GM21825 (cell line): Measurements from ENCODE around the gene ARHGAP1.
"Not testable (repeated sequence)": the region's sequence is repeated elsewhere in the genome, so short reads cannot be mapped to it uniquely, and the experiment has no call there.

Source experiments
- ATAC-seq: cut with Tn5 transposase; IDR thresholded peaks from one replicate; pipeline ENCODE4 v1.9.1; 2021; ENCODE audit warnings: mild to moderate bottlenecking, moderate library complexity; ENCODE audit not compliant: unreplicated experiment

ARHGAP1 gene

DNA sequence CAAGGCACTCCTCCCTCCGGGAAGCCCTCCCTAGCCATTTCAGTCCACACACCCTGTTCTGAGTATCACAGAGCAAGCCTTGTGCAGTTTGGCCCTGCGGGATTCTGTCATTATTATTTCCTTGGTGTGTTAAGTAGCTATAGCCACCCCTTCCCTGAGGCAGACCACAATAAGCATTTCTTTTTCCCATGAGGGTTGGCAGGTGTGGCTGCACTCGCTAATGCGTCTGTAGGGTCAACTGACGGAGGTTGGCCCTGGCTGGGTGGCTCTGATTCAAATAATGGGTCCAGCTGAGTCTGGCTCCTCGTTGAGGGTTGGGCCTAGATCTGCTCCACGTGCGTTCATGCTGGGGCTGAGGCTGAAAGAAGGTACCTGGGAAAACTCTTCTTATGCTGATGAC is 23.7 kb upstream of the ARHGAP1 start:
- no peak for ATAC-seq

GRCh38 chr11:46723359-46723680 is 22.9 kb upstream of the ARHGAP1 start:
- ATAC-seq = no peak

DNA sequence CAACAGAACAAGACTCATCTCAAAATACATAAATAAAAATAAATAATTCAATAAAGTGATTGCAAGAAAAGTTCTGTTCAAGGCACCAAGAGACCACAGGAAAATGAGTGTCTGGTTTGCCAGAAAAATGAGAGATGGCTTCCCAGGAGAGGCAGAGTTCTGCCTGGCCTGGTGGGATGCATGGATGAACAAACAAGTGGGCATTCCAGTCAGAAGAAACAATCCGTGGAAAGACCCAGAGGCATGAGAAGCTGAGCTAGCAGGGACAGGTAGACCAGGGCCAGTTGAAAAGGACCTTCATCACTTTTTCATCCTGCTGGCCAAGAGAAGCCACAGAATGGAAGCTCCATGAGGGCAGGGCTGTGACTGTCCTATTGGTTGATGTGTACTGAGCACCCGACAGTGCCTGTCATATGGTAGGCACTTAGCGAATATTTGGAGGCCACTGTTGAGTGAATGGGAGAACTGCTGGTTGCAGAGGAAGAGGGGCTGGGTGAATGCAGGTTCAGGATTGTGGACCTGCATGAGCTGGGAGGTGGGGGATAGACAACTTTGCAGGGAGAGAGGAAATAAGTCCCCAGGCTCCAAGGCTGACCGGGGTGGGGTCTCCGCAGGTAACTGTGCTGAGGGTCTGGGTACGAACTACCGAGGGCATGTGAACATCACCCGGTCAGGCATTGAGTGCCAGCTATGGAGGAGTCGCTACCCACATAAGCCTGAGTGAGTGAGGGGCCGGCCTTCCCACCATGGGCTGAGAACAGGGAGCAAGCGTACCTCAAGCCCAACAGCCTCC is 22.3 kb upstream of the ARHGAP1 start:
- no peak for ATAC-seq

DNA sequence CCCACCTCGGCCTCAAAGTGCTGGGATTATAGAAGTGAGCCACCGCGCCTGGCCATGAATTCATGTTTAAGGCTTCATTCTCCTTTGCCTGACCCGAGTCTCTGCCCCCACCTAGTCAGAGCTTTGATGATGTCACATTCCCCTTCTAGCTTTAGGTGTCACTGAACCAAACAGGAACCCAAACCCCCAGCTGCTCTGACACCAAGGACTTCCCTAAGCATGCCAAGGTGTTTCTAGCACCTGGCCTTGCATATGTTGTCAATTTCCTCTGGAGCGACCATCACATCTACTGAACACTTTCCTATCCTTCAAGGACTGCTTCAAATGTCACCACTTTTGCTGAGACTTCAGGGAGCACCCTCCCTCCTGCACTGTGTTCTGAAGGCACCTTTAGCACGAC is 20.9 kb upstream of the ARHGAP1 start:
- no peak for ATAC-seq

- no peak for ATAC-seq
Observed at GRCh38 chr11:46719543-46720218, 19.3 kb upstream of the ARHGAP1 start.

DNA sequence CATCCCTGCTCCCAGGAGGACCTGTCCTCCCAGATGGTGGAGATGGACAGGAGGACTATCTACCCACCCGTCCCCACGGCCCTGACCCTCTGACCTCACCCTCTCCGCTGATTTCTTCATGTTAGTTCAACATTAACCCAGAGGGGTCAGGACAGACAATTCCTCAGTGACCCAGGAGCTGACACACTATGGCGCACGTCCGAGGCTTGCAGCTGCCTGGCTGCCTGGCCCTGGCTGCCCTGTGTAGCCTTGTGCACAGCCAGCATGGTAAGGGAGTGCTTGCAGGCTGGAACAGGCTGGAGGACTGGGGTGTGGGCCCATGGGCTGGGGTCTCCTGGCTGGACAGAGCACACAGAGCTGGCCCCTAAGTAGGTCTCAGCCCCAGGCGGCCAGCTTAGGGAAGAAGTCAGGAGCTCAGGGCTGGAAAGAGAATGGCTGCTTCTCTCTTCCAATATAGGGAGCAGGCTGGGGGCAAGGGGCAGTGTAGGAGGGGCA is 18.7 kb upstream of the ARHGAP1 start, which contains the start of gene F2:
TSS of gene F2 (plus strand) at position 166 of the 495 bp plus-strand sequence. CDS start at position 189, 23 bp downstream.
- no peak for ATAC-seq

DNA sequence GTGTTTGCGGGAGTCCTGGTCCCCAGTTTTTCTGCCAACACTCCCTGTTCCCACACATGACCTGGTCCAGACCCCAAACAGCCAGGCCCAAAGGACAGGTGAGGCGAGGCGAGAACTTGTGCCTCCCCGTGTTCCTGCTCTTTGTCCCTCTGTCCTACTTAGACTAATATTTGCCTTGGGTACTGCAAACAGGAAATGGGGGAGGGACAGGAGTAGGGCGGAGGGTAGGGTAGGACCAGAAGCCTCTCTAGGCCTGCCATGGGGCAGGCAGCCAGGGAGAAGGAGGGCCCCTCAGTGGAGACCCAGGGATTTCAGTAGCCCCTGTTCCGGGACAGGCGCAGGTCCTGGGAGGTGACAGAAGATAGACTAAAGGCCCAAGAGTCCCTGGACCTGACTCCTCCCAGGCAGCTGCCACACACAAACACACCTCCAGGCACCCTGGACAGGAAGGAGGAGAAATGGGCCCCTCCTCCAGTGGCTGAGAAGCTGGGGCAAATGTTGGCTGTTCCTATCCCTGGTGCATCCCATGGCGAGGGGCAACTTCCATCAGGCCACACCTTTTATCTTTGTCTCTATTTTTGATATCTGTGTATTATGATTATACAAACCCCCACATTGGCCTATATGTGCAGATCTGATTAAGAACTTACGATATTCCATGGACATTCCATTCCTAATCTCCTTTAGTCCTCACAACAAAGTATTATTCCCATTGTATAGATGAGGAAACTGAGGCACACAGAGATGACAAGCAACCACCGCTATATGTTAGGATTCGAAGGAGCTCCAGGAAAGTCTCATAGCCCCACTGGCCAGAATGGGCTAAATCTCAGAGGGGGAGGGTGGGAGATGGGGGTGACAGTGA is 18.0 kb upstream of the ARHGAP1 start:
- ATAC-seq = no peak

DNA sequence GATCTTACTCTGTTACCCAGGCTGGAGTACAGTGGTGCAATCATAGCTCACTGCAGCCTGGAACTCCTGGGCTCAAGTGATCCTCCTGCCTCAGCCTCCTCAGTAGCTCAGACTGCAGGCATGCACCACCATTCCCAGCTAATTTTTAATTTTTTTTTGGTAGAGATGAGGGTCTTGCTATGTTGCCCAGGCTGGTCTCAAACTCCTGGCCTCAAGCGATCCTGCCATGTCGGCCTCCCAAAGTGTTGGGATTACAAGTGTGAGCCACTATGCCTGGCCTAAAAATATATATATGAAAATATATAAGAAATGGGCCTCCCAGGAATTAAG is 17.4 kb upstream of the ARHGAP1 start:
- ATAC-seq = not testable (repeated sequence)

DNA sequence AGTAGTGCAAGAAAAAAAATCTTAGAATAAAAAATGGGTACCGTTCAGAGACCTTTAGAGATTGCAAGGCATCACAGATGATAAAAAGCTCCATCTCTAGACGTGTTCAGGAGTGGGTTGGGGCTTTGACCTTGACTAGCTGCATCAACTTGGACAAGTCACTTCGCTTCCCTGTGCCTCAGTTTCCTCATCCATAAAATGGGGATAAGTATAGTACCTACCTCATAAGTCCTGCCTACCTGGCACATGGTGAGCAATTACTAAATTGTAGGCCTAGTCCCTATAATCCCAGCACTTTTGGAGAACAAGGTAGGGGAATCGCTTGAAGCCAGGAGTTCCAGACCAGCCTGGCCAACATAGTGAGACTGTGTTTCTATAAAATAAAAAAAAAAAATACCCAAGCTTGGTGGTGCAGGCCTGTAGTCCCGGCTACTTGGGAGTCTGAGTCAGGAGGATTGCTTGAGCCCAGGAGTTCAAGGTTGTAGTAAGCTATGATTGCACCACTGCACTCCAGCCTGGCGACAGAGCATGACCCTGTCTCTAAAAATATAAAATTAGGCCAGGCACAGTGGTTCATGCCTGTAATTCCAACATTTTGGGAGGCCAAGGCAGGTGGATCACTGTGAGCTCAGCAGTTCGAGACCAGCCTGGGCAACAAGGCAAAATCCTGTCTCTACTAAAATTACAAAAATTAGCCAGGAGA is 12.6 kb upstream of the ARHGAP1 start:
- no peak for ATAC-seq

DNA sequence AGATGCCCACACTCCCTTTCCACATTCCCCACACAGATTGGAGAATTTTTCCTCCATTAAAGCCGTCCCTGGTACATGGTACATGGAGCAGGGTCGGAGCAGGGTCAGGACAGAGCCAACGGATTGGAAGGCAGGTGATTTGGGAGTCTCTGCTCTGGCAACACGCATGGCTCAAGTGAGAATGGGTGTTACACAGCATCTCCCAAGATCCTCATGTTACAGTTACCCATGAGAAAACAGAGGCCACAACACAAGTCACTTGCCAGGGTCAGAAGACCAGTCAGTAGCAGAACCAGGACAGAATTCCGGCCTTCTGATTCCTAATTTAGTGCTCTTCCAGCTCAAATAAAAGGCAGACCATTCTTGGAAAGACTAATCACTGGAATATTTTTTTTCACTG is 10.9 kb upstream of the ARHGAP1 start:
- no peak for ATAC-seq

GRCh38 chr11:46710821-46711269 is 10.4 kb upstream of the ARHGAP1 start:
- ATAC-seq = no peak

DNA sequence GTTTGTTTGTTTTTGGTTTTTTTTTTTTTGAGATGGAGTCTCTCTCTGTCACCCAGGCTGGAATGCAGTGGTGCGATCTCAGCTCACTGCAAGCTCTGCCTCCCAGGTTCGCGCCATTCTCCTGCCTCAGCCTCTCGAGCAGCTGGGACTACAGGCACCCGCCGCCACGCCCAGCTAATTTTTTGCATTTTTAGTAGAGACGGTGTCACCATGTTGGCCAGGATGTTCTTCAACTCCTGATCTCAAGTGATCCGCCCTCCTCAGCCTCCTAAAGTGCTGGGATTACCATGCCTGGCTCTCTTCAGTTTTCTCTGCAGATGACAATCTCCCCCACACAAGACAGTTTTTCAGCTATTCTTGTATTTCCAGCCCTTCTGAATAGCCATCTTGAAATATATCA is 8.9 kb upstream of the ARHGAP1 start:
- ATAC-seq = not testable (repeated sequence)

DNA sequence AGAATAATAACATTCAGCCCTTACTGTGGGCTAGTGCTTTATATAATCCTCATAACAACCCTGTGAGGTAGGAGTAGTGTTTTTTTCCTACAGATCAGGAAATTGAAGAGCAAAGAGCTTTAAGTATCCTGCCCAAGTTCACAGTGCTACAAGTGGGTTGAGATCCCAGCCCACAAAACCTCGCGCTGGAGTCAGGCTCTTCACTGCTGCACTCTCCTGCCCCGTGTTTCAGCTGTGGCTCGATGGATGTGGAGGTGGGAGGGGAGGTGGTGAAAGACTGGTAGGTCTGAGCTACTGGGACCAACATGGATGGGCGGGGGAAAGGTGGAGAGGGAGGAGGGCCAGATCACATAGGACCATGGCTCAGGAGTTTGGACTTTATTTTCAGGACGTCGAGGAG is 6.5 kb upstream of the ARHGAP1 start:
- no peak for ATAC-seq

DNA sequence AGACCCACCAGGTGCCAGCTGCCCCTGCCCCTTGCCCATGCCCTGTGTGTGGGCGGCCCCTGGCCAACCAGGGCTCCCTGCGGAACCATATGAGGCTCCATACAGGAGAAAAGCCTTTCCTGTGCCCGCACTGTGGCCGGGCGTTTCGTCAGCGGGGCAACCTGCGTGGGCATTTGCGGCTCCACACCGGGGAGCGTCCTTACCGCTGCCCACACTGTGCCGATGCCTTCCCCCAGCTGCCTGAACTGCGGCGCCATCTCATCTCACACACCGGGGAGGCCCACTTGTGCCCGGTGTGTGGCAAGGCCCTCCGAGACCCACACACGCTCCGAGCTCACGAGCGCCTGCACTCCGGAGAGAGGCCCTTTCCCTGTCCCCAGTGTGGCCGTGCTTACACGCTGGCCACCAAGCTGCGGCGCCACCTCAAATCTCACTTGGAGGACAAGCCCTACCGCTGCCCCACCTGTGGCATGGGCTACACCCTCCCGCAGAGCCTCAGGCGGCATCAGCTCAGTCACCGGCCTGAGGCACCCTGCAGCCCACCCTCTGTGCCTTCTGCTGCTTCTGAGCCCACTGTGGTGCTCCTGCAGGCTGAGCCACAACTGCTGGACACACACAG is 4.8 kb upstream of the ARHGAP1 start:
- ATAC-seq = no peak

DNA sequence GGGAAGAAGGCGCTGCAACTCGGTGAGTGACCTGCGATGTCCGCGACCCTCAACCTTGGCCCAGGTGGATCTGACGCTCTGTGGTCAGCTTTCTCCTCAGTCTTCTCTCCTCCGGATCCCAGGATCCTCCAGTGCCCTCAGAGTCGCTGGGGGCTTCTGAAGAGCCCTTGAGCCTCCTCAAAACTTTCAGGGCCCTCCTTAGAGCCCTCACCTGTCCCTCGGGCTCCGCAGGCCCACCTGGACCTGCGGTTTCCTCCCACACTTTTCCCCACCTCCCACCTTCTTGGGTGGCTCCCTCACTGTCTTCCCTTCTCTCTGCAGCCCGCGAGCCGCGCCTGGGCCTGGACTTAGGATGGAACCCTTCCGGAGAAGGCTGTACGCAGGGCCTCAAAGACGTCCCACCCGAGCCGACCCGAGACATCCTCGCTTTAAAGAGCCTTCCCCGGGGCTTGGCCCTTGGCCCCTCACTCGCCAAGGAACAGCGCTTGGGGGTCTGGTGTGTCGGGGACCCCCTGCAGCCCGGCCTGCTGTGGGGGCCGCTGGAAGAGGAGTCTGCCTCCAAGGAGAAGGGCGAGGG is 747 bp upstream of the ARHGAP1 start:
- ATAC-seq = no peak

DNA sequence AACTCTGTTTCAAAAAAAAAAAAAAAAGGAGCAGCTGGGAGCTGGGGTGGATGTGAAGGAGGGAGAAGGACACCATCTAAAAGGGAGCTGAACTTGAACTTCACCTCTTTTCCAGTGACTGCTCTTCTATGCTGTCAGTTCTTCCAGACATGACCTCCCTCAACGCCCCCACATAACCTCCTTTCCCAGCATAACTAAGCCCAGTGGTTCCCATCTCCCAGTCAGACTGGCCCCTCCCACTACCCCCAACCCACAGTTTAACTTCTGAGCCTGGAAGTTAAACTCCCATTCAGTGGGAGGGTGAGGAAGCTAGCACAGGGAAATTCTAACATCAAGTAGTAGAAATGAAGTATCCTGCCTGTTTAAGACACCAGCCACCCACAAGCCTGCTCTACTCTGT is 1.8 kb downstream of the ARHGAP1 start:
- ATAC-seq = no peak

GRCh38 chr11:46697723-46698122 is 2.7 kb downstream of the ARHGAP1 start:
- no peak for ATAC-seq

DNA sequence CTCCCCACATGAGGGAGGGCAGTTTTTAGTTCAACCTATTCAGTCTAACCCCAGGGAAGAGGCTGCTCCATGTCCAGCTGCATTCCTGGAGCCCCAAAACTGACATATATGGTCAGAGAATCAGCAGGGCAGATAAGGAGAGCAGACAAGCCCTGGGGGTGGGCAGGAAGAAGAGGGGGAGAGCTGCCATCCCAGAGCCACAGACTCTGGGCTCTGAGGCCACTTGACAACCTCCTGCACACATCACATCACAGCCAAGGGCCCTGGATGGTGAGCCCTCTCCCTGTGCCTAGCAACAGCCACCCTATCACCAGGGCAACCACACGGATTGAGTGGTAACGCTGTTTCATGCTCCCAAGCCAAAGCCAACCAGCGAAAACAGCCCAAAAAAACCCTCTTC is 3.1 kb downstream of the ARHGAP1 start:
- no peak for ATAC-seq

DNA sequence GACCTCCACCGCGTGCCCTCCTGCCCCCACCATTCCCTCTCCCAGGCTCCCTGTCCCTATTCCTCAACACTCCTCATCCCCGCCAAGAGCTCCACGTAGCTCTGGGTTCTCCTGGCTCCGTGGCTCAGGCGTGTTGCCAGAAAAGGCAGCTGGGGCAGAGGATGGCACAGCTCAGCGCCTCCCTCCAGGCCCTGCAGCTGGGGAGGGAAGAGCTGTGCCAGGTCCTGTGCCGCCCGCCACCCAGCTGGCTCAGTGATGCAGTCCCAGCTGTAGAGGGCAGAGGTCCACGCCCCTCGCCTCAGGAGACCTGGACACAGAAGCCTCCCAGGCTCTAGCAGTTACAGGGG is 4.2 kb downstream of the ARHGAP1 start:
- ATAC-seq = no peak
